Smooth muscle cell (in vitro differentiated cells): ENCODE measurements around the gene KRR1. TPM values are rescaled to one million over a fixed set of nuclear protein-coding genes. Genes with fewer than 3 reads are reported as not detected.
A peak's percentile ranks its signal among the peaks of the same experiment; 100 is the strongest.

ENCODE experiments used
- DNase-seq: peaks from one replicate; lab custom pipeline; 2025; ENCODE audit not compliant: unreplicated experiment; lab: John Stamatoyannopoulos, UW
- H2AFZ ChIP-seq: fragments of 200-600 bp; sonication (generic); 2 replicates; pipeline ENCODE4 v1.6.0; 2016; ENCODE audit warnings: antibody characterized with exemption, low read depth, mild to moderate bottlenecking
- H3F3A ChIP-seq: fragments of 200-600 bp; sonication (generic); 2 replicates; pipeline ENCODE4 v1.6.0; 2017; ENCODE audit warnings: antibody characterized with exemption, low read depth
- H3K27ac ChIP-seq: fragments of 200-600 bp; sonication (generic); 2 replicates; pipeline ENCODE4 v1.5.1; 2016; ENCODE audit warnings: low read depth, mild to moderate bottlenecking
- H3K27me3 ChIP-seq: fragments of 200-600 bp; sonication (generic); 2 replicates; pipeline ENCODE4 v1.6.1; 2016; ENCODE audit warnings: low read depth, mild to moderate bottlenecking
- H3K36me3 ChIP-seq: fragments of 200-600 bp; sonication (generic); 2 replicates; pipeline ENCODE4 v1.5.1; 2016; ENCODE audit warnings: low read depth
- H3K4me1 ChIP-seq: fragments of 200-600 bp; sonication (generic); 2 replicates; pipeline ENCODE4 v1.5.1; 2016; ENCODE audit warnings: low read depth
- H3K4me2 ChIP-seq: fragments of 200-600 bp; sonication (generic); 2 replicates; pipeline ENCODE4 v1.6.0; 2016; ENCODE audit warnings: mild to moderate bottlenecking
- H3K4me3 ChIP-seq: fragments of 200-600 bp; sonication (generic); 2 replicates; pipeline ENCODE4 v1.5.1; 2016; ENCODE audit warnings: mild to moderate bottlenecking
- H3K79me2 ChIP-seq: fragments of 200-600 bp; sonication (generic); 2 replicates; pipeline ENCODE4 v1.6.0; 2016; ENCODE audit warnings: low read depth, mild to moderate bottlenecking
- H3K9ac ChIP-seq: fragments of 200-600 bp; sonication (generic); 2 replicates; pipeline ENCODE4 v1.6.0; 2016; ENCODE audit warnings: low read depth
- H3K9me3 ChIP-seq: fragments of 200-600 bp; sonication (generic); replicated peaks from 2 replicates; pipeline ENCODE4 v1.5.1; 2016; ENCODE audit warnings: low read depth
- H4K20me1 ChIP-seq: fragments of 200-600 bp; sonication (generic); 2 replicates; pipeline ENCODE4 v1.6.0; 2016; ENCODE audit warnings: low read depth
- WGBS: methylation state at CpG from one replicate; pipeline ENCODE4 v1.1.7; 2016; ENCODE audit warnings: low lambda C conversion rate; 5-methylcytosine and 5-hydroxymethylcytosine counted together
- polyA plus RNA-seq: library from polyadenylated mRNA; unstranded; fragments of >200 nt; fragmentation: Nextera tagmentation; extraction: Ambion mirVana; gene quantifications from 2 replicates; pipeline ENCODE4 v1.2.1, GENCODE V29; 2016
- total RNA-seq: library from RNA; depleted of rRNA; stranded (reverse); fragments of >200 nt; gene quantifications from 2 replicates; pipeline ENCODE4 v1.2.3, GENCODE V29; 2014
- TF ChIP-seq, protein P1 (sequence below): fragments of 200-600 bp; sonication (generic); IDR thresholded peaks from 2 replicates; pipeline ENCODE4 v1.5.1; 2017; ENCODE audit warnings: borderline replicate concordance, mild to moderate bottlenecking, antibody characterized with exemption; ENCODE audit not compliant: insufficient read depth, poor library complexity, severe bottlenecking

The KRR1 gene
- total and polyA plus RNA-seq, 2 experiments from 2014 or later, result 26.2 to 48.9 TPM

DNA sequence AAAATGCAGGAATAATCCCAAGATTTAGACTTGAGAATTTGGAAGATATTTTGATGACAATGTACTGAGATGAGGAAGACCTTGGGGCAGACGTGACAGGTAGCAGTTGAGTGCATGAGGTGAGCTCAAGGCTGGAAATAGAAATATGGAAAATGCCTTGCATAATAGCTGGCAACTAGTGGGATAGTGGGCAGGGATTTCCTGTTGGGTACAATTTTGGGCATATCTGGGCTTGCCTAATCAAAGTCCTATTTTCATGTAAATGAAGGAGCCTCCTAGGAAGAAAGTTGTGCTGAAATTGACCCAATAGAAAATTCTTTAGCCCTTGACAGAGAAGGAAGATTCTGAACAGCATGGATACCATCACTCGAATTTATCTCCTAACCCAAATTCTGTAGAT, 37.3 kb downstream of the KRR1 start:
- H3F3A ChIP-seq, result peaks cover 14% of the 10 kb centered on the region
- no peak overlapping the region for H2AFZ ChIP-seq
- TF ChIP-seq, protein P1, sequence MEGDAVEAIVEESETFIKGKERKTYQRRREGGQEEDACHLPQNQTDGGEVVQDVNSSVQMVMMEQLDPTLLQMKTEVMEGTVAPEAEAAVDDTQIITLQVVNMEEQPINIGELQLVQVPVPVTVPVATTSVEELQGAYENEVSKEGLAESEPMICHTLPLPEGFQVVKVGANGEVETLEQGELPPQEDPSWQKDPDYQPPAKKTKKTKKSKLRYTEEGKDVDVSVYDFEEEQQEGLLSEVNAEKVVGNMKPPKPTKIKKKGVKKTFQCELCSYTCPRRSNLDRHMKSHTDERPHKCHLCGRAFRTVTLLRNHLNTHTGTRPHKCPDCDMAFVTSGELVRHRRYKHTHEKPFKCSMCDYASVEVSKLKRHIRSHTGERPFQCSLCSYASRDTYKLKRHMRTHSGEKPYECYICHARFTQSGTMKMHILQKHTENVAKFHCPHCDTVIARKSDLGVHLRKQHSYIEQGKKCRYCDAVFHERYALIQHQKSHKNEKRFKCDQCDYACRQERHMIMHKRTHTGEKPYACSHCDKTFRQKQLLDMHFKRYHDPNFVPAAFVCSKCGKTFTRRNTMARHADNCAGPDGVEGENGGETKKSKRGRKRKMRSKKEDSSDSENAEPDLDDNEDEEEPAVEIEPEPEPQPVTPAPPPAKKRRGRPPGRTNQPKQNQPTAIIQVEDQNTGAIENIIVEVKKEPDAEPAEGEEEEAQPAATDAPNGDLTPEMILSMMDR, result no peak
- no peak for DNase-seq
- no peak overlapping the region for H3K9ac ChIP-seq
- no peaks in the 10 kb centered on the region for H3K27me3 ChIP-seq
- H3K79me2 ChIP-seq, result no peaks in the 10 kb centered on the region
- 81% methylated on average over 2 of the region's 2 CpGs for WGBS
- no peaks in the 10 kb centered on the region for H3K36me3 ChIP-seq
- H3K4me3 ChIP-seq, result no peak overlapping the region
- no peaks in the 10 kb centered on the region for H3K4me1 ChIP-seq
- H3K4me2 ChIP-seq, result no peak overlapping the region
- no peaks in the 10 kb centered on the region for H4K20me1 ChIP-seq
- no peak overlapping the region for H3K27ac ChIP-seq
- H3K9me3 ChIP-seq, result no peaks in the 10 kb centered on the region

DNA sequence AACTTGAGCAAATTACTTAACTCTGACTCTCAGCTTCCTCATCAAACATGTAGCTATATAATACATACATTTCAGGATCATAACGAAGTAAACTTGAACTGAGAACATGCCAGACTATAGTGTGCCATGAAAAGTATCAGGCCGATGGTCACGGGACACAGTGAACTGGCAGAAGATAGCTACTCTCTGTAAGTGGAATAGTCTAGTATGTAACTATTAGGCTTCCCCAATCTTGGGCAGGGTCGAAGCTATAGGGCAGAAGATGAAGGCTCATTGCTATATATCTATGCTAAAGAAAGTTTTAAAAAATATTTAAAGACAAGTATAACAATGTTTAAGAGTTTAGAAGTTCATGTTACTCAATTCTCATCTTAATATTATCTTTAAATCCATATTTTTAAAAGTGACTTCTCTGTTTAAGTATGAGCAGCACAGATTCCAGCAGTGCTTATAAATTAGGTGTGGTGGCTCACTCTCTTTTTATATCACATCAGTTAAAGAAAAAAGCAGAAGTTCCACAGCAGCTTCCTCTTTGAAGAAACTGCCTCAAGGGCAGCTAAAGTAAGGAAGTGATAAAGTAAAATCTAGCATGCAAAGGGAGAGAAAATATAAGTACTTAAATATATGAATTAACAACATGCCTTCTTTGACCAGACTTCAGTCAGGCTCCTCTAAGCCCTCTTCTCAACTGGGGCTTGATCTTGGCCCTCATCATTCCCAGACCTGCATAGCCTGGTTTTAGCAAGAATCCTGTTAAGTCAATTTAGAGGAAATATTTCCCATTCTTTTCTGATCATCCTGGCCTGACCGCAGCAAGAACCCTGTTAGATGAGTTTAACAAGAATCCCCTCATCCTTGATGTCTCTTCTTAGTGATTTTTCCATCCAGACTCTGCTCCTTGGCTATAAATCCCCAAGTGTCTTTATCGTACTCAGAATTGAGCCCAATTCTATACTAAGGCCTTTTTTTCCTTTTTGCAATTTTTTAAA, 39.2 kb downstream of the KRR1 start:
- TF ChIP-seq, protein P1, result no peak
- no peaks in the 10 kb centered on the region for H3K79me2 ChIP-seq
- H3K9me3 ChIP-seq, result no peaks in the 10 kb centered on the region
- no peak overlapping the region for H3K4me2 ChIP-seq
- H4K20me1 ChIP-seq, result no peaks in the 10 kb centered on the region
- 82% methylated on average over 6 of the region's 6 CpGs for WGBS
- H3K9ac ChIP-seq, result no peak overlapping the region
- H3F3A ChIP-seq, result no peaks in the 10 kb centered on the region
- no peak for DNase-seq
- H3K4me1 ChIP-seq, result no peaks in the 10 kb centered on the region
- no peak overlapping the region for H3K4me3 ChIP-seq
- no peaks in the 10 kb centered on the region for H3K36me3 ChIP-seq
- no peaks in the 10 kb centered on the region for H3K27me3 ChIP-seq
- peak overlapping the region; percentile 9 for H3K27ac ChIP-seq
- no peak overlapping the region for H2AFZ ChIP-seq

DNA sequence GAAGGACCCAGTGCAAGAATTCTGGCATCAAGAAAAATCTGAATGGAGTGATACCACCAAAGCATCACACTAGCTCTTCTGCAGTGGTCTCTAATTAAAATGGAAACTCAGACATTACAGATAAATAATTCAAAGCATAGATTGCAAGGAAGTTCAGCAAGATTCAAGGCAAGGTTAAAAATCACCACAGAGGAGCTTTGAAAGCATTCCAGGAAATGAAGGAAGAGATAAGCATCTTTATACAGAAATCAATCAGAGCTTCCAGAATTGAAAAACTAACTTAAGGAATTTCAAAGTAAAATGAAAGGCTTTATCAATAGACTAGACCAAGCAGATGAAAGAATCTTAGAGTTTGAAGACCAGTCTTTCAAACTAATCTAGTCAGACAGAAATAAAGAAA, 51.2 kb downstream of the KRR1 start:
- Histone ChIP-seq H2AFZ (no peak overlapping the region), H3K4me2 (no peak overlapping the region), H3K27me3 (no peaks in the 10 kb centered on the region), H4K20me1 (no peaks in the 10 kb centered on the region), H3K36me3 (peaks cover 3% of the 10 kb centered on the region), H3K27ac (no peak overlapping the region), H3F3A (no peaks in the 10 kb centered on the region), H3K79me2 (no peaks in the 10 kb centered on the region), H3K4me1 (no peaks in the 10 kb centered on the region), H3K9ac (no peak overlapping the region), H3K4me3 (no peak overlapping the region), H3K9me3 (peaks cover 8% of the 10 kb centered on the region)
- DNase-seq, result no peak
- TF ChIP-seq, protein P1, result no peak
